Spleen (tissue), 7 donors: ENCODE data around the gene UBR4.

Experiments used
- POLR2A ChIP-seq, 3 donors: fragments of 450-650 bp; IDR thresholded peaks; one replicate each; pipeline ENCODE4 v1.5.1; 2017; ENCODE audit warnings: antibody characterized with exemption in 3 of 3, mild to moderate bottlenecking in 1 of 3
- POLR2AphosphoS5 ChIP-seq, 3 donors: sonication (generic); formaldehyde crosslinking; IDR thresholded peaks; one replicate each; pipeline ENCODE4 v1.5.1; 2017; ENCODE audit warnings: antibody characterized with exemption in 3 of 3
- TF ChIP-seq, protein P1 (sequence below), 11 experiments: fragments of 200-600 bp in 7 of 11; fragments of 450-650 bp in 4 of 11; sonication (generic) in 4 of 11; IDR thresholded peaks in 8 of 11; conservative IDR thresholded peaks in 3 of 11; 1 replicate in 7 of 11; 2 replicates in 4 of 11; pipeline versions ENCODE4 v1.4.0 to v1.8.0; 2016 to 2021; ENCODE audit warnings: antibody characterized with exemption in 11 of 11, inconsistent platforms in 4 of 11, mild to moderate bottlenecking in 1 of 11
- donor health status: DM: no; HTN: no; CAD: no; lungs with moderate emphysema.
- donor health status: DM: no; HTN: no; CAD: no.
- donor health status: DM: no; HTN: no; CAD: no.

DNA sequence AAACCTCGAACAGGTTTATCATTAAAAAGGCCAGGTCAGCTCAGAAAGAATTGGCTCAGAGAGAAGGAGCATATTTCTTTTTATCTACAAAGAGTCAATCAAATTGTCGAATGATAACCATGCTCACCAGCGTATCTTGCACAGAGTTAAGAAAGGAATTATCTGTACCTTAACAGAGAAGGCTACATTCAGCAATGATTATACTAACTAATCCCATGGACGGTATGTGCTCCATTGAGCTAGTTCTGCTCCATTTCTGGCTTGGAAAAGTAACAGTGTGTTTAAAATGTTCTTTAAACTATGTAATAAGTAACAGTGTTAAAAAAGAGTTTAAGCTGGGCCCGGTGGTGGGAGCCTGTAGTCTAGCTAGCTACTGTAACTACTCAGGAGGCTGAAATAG lies 4.2 kb downstream of the UBR4 start:
- TF ChIP-seq, protein P1, sequence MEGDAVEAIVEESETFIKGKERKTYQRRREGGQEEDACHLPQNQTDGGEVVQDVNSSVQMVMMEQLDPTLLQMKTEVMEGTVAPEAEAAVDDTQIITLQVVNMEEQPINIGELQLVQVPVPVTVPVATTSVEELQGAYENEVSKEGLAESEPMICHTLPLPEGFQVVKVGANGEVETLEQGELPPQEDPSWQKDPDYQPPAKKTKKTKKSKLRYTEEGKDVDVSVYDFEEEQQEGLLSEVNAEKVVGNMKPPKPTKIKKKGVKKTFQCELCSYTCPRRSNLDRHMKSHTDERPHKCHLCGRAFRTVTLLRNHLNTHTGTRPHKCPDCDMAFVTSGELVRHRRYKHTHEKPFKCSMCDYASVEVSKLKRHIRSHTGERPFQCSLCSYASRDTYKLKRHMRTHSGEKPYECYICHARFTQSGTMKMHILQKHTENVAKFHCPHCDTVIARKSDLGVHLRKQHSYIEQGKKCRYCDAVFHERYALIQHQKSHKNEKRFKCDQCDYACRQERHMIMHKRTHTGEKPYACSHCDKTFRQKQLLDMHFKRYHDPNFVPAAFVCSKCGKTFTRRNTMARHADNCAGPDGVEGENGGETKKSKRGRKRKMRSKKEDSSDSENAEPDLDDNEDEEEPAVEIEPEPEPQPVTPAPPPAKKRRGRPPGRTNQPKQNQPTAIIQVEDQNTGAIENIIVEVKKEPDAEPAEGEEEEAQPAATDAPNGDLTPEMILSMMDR (IDR thresholded peaks at IDR 0.05 in 8 of 11, conservative IDR thresholded peaks at IDR 0.05 in 3 of 11): no peak
- TF ChIP-seq POLR2A (IDR thresholded peaks at IDR 0.05) (no peak), POLR2AphosphoS5 (IDR thresholded peaks at IDR 0.05) (no peak)
